Vagina (tissue), 2 donors: ENCODE measurements around the gene PCP4.

Experiments
- POLR2A ChIP-seq, 2 donors: fragments of 450-650 bp; IDR thresholded peaks; one replicate each; pipeline ENCODE4 v1.6.1; 2017; ENCODE audit warnings: antibody characterized with exemption in 2 of 2, mild to moderate bottlenecking in 2 of 2, moderate library complexity in 2 of 2
- TF ChIP-seq, protein P1 (sequence below), 3 experiments: fragments of 450-650 bp in 2 of 3; fragments of 200-600 bp in 1 of 3; sonication (generic) in 1 of 3; IDR thresholded peaks; one replicate each; pipeline ENCODE4 v1.5.1; 2017 to 2019; ENCODE audit warnings: antibody characterized with exemption in 3 of 3, mild to moderate bottlenecking in 2 of 3, moderate library complexity in 2 of 3

DNA sequence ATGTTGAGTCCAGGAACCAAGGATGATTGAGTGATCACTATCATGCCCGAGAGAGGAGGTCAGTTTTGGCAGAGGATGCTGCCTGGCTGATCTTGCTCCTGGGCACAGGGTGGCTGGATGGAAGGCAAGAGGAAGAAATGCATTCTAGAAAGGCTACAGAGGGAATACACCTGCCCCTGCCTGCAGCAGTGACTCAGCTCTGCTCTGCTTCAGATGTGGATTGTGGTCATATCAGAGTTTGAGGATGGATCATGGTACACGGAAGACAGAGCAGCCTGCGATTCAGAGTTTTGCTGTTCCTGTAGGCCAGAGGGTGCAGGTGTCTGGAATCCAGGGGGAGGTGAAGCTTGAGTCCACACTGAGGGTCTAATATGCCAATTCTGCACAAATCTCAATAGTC lies 37.2 kb downstream of the PCP4 start:
- TF ChIP-seq, protein P1, sequence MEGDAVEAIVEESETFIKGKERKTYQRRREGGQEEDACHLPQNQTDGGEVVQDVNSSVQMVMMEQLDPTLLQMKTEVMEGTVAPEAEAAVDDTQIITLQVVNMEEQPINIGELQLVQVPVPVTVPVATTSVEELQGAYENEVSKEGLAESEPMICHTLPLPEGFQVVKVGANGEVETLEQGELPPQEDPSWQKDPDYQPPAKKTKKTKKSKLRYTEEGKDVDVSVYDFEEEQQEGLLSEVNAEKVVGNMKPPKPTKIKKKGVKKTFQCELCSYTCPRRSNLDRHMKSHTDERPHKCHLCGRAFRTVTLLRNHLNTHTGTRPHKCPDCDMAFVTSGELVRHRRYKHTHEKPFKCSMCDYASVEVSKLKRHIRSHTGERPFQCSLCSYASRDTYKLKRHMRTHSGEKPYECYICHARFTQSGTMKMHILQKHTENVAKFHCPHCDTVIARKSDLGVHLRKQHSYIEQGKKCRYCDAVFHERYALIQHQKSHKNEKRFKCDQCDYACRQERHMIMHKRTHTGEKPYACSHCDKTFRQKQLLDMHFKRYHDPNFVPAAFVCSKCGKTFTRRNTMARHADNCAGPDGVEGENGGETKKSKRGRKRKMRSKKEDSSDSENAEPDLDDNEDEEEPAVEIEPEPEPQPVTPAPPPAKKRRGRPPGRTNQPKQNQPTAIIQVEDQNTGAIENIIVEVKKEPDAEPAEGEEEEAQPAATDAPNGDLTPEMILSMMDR (IDR thresholded peaks at IDR 0.05) = no peak
- no peak for TF ChIP-seq POLR2A (IDR thresholded peaks at IDR 0.05)
